Urothelium cell line (cell line): ENCODE results near the gene SLC22A4.
A peak's percentile ranks its signal among the peaks of the same experiment; 100 is the strongest.

Source experiments
- DNase-seq: peaks from one replicate; pipeline ENCODE4 v3.0.0; 2011; ENCODE audit warnings: low spot score, mixed read lengths
- FAIRE-seq: peaks from 2 replicates; lab custom pipeline; 2011; peaks lifted over from hg19 to GRCh38; lab: Jason Lieb, UNC

SLC22A4 gene

DNA sequence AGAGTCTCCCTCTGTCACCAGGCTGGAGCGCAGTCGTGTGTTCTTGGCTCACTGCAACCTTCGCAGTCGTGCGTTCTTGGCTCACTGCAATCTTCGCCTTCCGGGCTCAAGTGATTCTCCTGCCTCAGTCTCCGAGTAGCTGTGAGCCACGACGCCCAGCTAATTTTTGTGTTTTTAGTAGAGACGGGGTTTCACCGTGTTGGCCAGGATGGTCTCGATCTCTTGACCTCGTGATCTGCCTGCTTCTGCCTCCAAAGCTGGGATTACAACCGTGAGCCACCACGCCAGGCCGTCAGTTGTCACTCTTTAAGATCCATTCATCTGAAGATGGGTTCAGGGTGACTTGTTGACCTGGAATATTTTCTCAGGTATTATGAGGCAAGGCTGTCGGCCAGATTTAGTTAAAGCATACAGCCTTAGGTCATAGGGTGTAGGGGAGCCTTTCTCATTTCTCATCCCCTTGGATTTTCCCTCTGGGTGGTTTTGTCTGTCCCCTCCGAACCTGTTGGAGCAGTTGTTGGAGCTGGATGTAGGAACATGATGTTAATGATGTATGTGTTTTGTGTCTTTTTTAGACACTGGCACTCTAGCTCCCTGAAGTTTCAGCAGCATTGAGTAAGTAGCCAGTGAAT is 76.9 kb downstream of the SLC22A4 start:
- no peak for DNase-seq
- FAIRE-seq: no peak

DNA sequence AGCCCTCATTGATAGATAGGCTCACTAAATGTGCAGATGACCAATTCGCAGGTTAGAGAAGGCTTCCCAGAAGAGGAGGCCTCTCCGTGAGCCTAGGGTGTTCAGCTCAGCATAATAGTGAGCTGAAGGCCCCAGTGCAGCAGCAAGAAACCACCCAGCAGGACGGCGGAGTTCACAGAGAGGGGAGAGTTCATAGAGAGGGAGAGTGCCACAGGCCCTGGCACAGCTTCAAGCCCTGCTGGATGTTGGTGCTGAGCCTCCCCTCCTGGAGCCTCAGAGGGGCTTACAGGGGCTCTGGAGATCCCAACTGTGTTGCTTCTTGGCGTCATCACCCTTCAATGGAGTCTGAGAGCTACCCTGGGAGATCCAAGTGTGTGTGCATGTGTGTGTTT is 77.4 kb downstream of the SLC22A4 start:
- FAIRE-seq (no peak), DNase-seq (no peak)

DNA sequence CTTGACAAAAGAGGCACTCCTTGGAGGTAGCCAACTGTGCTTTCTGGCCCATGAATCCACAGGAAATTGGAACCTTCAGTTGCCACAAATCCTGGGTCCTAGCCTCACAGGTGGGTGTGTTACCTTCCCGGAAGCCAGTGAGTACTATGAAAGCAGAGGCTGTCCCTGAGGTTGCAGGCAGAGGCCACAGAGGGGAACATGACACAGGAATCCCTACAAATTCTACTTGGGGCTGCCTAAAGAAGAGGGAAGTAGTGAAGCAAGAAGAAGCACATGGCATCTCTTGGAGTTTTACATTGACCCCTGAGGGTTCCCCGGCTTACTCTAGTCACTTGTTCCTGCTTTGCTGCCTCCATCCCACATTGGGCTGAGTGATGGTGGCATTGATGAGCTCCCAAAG is 77.9 kb downstream of the SLC22A4 start:
- no peak for DNase-seq
- FAIRE-seq: no peak

DNA sequence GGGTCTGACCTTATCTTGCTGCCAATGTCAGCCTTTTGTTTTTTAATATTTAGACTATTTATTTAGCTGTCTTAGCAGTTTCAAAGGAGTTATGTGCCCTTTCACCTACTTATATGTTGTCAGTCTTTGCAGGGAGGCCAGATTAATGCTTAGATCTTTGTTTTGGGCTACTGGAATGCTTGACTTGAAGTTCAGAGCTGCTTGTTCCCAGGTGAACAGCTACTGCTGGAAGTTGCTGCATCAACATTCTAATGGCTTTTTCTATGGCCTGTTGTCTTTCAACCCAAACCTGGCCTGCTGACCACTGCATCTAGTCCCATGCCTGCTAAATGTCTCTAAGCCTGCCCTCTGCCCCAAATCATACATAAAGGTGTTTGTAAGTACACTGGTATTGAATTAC is 78.3 kb downstream of the SLC22A4 start:
- no peak for FAIRE-seq
- no peak for DNase-seq

DNA sequence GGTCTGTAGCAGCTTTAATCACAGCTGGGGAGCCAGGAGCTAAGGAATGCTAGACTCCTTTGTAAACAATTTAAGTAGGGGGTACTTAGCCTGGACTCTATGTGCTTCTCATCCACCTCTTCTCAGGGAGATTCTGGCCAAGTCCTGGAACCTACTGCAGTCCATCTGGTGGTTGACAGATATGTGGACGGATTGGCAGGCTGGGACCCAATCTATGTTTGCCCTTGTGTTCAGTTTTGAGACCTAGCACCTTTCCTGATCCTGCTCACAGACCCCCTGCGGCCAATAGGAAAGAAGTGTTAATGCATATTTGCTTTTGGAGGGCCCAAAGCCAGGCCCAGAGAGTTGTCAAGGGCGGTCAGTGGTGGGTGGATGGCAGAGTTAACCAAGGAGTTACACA is 81.8 kb downstream of the SLC22A4 start:
- FAIRE-seq: no peak
- no peak for DNase-seq

DNA sequence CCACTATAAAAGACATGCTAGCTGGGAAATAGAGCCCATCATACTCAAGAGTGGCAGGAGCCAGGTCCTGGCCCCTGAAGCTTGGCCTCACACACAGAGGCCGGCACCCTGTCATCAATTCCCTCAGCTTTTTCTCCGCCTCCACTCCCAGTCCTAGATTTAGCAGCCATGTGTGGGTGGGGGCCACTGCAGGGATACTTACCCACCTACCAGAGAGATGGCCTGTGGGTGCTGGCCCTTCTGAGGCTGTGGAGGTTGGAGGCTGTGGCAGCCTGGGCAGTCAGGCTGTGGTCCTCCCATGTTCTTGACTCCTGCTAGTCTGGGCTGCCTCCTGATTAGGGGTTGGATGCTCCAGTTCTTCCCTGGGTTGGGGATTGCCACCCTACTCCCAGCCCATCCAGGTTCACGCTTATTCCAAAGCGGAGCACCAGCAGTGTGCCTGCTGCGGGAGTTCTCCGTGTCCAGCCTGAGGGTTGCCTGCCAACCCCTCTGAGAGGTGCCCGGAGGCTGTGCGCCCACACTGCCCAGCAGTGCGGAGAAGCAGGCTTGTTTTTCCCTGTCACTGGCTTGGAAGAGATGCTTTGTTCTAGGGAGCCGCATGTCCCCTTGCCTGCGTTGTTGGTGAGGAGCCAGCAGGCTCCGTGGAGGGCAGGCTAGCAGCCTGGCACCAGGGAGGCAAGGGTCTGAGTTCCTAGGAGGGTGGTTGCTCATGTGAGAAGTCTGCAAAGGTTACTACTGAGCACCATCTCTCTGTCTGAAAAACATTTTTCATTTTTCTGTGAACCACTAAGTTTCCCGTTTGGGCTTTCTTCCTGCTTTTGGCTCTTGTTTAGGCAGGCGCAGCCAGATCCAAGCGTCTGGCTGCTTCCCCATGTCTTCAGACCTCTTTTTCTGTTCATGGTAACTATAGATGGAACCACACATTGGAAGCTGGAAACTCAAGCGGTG is 82.8 kb downstream of the SLC22A4 start:
- no peak for FAIRE-seq
- DNase-seq: no peak

DNA sequence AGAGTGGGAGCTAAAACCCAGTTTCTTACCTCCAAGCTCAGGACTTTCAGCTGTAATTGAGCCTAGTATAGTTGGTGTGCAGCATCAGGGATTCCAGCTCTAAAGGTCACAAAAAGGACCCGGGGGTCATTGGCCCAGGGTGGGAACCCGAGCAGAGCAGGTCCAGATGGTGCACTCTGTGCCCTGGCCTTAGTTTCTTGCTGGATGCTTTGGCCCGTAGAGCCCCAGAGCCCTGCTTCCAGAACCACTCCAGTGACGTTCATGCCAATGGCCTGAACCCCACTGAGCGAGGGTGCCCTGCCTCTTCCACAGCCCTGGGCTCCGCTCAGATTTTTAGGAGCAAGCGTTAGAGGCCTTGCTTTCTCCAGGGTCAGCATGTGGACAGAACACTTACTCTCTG is 83.5 kb downstream of the SLC22A4 start:
- DNase-seq (no peak), FAIRE-seq (no peak)

DNA sequence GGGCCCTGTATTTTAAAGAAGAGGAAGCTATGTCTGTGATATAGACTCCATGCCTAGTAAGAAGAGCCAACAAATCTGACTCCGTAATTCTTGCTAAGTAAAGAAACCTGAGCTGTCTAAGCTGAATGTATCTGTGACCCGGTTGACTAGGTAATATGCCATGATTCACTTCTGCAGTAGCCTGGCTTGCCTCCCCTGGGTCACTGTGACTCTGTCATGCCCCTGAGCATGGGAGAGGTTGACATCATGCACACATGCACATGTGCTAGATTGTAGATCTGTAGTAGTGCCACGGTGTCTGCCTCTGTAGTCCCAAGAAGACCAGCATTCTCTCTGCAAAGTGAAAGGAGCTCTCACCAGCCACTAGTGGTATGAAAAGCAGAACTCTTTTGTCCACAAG is 84.4 kb downstream of the SLC22A4 start:
- no peak for DNase-seq

DNA sequence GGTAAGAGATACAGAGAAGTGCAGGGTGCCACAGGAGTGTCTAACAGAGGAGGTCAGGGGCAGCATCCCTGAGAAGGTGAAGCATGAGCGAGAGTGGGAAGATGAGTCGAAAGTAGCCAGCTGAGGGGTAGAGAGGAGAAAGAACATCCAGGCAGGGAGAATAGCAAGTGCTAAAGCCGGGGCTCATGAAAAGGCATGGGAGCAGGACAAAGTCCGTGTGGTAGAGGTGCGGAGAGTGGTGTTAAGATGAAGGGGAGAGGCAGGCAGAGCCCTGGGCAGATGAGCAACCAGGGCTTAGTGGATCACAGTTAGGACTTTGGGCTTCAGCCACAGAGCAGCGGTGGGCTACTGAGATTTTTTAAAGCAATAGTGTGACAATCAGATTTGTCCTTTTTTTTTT is 85.9 kb downstream of the SLC22A4 start:
- FAIRE-seq: no peak
- no peak for DNase-seq

More for the DNA sequence above, 84.4 kb downstream of the SLC22A4 start:
- no peak for FAIRE-seq

DNA sequence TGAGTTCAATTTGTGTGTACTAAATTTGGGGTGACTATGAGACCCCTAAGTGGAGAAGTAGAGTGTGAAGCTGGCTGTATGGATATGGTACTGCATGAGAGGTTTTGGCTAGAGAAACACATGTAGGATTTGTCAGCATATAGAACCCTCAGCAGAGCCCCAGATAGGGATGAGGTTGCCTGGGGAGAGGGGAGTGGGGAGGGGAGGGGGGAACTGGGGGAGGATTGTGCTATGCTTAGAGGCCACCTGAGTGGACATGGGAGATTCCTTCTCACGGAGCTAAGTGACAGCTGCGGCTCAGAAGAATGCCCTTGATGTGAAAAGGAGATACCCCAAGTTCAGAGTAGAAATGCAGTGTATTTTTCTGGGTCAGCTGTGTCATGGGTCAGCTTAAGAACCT is 86.5 kb downstream of the SLC22A4 start:
- no peak for FAIRE-seq

DNA sequence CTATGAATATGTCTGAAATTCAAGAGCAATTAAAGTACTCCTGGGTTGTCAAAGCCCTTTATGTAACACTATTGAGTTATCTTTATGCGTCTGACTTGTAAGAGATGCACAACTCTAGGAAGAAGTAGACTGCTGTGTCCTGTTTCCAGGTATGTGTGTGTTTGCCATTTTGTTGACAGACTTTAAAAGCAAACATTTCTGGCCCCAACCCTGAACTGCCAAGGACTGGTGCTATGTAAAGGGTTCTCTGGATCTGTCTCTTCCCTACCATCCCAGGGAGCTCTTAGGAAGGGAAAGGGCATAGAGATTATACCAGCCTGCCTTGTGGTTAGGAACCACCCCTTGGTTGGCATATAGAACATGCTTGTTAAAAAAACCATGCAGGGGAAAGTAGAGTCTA is 87.4 kb downstream of the SLC22A4 start:
- FAIRE-seq (no peak), DNase-seq (no peak)

More for the DNA sequence above, 86.5 kb downstream of the SLC22A4 start:
- DNase-seq: no peak

DNA sequence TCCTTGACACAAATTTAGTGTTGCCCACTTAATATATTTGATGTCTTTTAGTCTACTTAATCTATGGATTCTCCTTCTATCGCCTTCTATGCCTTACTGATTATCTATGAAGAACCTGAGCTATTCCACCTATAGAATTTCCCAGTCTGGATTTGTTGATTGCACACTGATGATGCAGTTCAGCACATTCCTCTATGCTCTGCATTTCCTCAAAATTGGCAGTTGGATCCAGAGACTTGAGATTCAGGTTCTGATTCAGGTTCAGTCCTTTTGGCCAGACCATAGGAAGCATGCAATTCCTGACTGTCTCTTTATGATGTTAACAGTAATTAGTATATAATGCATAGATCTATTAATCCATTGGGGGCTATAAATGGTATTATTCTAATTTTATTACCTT is 89.1 kb downstream of the SLC22A4 start:
- FAIRE-seq (no peak), DNase-seq (no peak)

DNA sequence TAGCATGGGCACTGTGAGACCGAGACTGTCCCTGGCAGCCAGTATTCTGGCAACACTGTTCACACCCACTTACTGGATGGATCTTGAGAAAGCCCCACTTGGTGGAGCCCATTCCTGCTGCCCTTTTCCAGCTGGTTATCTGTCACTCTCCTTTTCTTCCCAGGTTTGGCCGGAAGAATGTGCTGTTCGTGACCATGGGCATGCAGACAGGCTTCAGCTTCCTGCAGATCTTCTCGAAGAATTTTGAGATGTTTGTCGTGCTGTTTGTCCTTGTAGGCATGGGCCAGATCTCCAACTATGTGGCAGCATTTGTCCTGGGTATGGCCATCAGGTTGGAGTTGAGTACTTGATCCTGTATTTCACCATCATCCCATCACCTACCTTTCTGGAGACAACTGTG is 89.8 kb downstream of the SLC22A4 start:
- no peak for DNase-seq
- FAIRE-seq: no peak

DNA sequence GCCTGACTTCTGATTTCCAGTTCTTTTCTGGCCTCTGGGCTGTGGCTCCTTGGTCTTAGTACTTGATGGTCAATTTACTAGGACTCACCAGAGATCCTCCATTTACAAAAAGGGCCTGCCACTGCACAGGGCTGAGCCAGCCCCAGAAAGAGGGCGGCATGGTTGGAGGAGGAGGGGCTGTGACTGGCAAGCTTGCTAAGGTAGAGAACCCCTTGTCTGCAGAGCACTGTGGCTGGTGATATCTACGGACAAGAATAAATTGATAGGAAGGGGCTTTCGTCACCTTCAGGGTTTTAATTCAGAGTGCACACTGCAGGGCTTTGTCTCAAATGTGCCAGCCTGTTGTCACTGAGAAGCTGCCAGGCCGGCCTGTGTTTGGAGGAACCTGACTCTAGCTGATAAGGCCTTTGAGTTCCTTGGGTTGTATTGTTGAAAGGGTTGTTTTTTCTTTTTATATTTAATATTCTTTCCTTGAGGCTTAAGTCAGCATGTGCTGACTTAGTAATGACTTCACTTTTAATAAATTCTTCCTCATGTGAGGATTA is 90.4 kb downstream of the SLC22A4 start:
- FAIRE-seq: no peak
- no peak for DNase-seq

DNA sequence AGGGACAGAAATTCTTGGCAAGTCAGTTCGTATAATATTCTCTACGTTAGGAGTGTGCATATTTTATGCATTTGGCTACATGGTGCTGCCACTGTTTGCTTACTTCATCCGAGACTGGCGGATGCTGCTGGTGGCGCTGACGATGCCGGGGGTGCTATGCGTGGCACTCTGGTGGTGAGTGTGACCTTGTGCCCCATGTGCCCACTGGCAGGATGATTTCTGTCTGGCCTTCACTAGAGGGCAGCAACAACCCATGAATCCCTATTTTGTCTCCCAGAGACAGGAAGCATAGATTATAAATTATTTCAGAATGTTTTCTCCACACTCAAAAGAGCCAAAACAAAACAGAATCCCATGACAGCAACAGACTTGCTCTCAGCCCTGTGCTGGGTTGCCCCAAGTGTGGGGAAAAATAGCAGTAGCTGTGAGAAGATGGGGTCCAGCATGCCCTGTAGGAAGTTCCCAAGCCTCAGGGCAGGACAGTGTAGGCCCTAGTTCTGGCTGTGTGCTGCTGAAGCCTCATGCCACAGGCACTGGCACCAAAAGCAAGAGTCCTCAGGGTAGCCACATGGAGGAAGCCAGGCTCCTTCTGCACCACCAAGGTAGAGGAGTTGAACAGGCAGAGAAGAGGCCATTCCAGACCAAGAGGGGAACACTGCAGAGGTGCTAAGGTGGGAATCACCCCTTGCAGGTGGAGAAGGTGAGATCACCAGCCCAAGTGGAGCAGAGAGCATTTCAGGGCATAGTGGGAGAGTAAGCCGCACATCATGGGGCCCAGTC is 91.3 kb downstream of the SLC22A4 start:
- DNase-seq (peak; percentile 71), FAIRE-seq (no peak)

DNA sequence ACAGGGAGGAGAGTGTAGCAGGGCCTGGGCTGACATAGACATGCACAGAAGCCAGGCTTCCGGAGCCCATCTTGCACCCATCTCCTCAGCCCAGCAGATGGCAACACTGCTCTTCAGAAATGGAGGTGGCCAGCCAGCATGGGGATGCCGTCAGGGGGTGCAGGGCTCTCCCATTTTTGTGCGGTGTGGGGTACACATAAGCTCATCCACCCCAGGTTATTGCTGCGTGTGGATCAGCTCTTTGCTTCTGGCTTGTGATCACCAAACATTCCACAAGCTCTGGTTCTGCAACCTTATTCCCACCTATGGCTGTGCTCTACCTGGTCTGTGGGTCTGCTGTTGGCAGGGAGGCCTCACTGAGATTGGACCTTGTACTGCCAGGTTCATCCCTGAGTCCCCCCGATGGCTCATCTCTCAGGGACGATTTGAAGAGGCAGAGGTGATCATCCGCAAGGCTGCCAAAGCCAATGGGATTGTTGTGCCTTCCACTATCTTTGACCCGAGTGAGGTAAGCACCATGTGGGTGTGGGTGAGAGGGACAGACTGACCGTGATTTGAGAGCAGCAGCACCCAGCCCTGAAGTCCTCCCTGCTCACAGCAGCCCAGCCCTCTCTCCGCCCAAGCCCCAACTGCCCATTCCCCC is 92.6 kb downstream of the SLC22A4 start:
- peak; percentile 61 for FAIRE-seq
- peak; percentile 58 for DNase-seq

DNA sequence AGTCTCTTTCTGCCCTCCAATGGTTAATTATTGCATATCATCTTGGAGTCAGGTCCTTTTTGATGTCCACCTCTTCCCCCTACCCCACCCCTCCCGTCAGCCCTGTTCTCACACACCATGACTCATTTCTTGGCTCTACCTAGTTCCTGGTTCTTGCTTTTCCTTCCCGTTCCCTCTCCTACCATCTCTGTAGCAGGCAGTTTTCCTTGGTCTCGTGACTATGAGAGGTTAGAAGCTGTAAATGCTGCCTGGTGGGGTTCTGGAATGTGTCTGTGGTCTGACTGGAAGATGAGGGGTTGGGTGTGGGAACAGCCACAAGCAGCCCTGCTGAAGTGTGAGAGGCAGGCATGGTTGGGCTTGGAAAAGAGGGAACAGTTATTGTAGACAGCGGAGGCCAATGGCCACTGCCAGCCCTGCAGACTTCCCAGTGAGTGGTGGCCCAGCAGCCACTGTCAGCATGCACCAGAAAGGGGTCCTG is 93.5 kb downstream of the SLC22A4 start:
- peak; percentile 89 for DNase-seq
- peak; percentile 90 for FAIRE-seq

DNA sequence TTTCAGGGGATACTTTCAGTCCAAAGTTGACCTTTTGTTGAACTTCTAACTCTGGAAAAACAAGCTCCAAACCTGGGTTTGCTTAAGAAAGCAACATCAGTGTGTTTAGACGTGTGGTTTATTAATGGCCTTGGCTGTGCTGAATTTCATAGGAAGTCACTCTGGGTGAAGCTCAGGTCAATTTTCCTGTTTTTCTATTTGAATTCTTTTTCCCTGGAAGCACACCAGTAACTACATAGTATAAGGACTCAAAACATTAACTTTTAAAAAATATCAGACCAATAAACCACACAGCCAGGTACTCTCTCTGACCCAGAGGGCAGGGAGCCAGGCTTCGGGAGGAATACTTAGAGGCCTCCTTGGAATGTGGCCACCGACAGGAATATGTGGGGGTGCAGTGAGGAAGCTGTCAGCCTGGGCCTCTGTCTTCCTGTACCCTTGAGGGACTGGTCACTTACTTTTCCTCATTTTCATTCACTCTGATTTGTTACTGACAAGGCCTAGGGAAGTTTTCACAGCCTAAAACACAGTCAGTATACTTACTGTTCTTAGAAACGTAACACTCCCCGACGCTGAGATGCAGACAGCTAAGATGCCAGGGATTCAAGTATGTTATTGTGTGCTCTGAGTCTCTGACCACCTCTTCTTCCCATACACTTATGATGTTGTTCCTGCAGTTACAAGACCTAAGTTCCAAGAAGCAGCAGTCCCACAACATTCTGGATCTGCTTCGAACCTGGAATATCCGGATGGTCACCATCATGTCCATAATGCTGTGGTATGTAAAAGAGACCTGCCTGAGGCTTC is 94.3 kb downstream of the SLC22A4 start:
- DNase-seq (no peak), FAIRE-seq (peak; percentile 65)

DNA sequence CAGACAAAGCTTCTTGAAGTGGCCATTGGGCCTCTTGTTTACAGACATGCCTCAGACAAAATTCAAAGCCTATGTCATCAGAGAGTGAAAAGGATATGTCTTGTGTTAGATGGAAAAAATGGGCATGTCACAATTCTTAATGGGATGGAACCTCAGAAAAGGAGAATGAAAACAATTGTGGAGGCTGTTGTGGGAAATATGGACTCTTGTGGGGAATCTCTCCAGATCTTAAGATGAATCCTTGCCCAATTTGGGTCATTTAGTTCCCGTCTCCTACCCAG is 94.8 kb downstream of the SLC22A4 start:
- FAIRE-seq (no peak), DNase-seq (no peak)
